NB4 (cell line): ENCODE results near the gene ECPAS.

Source experiments
- MYC ChIP-seq: IDR thresholded peaks from 2 replicates; pipeline ENCODE4 v1.6.1; 2011; ENCODE audit warnings: low read depth, low read length
- POLR2A ChIP-seq: IDR thresholded peaks from 2 replicates; pipeline ENCODE4 v1.6.1; 2011; ENCODE audit warnings: mild to moderate bottlenecking; ENCODE audit not compliant: insufficient read length; ENCODE audit errors: extremely low read depth
- TF ChIP-seq, protein P1 (sequence below): IDR thresholded peaks from one replicate; pipeline ENCODE4 v1.5.1; 2012; ENCODE audit warnings: low read depth, low read length
- TF ChIP-seq, protein P2 (sequence below): IDR thresholded peaks from 2 replicates; pipeline ENCODE4 v1.6.1; 2011; ENCODE audit warnings: low read depth, low read length

DNA sequence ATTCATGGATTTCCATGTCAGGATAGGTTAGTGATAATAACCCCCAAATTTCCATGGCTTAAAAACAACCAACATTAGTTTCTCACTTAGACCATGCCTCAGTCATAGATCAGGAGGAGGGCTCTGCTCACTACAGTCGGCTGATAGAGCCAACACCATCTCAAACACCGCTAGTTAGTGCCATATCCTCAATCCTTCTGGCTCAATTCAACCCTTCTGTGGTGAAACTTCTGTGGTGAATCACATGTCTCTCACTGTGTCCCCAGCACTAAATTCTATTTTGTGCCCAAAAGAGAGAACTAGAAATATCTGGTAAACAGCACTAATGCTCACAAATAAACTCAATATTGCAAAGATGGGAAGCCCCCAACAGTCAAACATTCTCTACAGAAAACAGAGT is 21.1 kb downstream of the ECPAS start:
- TF ChIP-seq MYC (no peak), POLR2A (no peak)
- TF ChIP-seq, protein P1, sequence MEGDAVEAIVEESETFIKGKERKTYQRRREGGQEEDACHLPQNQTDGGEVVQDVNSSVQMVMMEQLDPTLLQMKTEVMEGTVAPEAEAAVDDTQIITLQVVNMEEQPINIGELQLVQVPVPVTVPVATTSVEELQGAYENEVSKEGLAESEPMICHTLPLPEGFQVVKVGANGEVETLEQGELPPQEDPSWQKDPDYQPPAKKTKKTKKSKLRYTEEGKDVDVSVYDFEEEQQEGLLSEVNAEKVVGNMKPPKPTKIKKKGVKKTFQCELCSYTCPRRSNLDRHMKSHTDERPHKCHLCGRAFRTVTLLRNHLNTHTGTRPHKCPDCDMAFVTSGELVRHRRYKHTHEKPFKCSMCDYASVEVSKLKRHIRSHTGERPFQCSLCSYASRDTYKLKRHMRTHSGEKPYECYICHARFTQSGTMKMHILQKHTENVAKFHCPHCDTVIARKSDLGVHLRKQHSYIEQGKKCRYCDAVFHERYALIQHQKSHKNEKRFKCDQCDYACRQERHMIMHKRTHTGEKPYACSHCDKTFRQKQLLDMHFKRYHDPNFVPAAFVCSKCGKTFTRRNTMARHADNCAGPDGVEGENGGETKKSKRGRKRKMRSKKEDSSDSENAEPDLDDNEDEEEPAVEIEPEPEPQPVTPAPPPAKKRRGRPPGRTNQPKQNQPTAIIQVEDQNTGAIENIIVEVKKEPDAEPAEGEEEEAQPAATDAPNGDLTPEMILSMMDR = no peak
- TF ChIP-seq, protein P2, sequence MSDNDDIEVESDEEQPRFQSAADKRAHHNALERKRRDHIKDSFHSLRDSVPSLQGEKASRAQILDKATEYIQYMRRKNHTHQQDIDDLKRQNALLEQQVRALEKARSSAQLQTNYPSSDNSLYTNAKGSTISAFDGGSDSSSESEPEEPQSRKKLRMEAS = no peak
